ENCODE measurements around the gene KCNIP1.

The KCNIP1 gene

DNA sequence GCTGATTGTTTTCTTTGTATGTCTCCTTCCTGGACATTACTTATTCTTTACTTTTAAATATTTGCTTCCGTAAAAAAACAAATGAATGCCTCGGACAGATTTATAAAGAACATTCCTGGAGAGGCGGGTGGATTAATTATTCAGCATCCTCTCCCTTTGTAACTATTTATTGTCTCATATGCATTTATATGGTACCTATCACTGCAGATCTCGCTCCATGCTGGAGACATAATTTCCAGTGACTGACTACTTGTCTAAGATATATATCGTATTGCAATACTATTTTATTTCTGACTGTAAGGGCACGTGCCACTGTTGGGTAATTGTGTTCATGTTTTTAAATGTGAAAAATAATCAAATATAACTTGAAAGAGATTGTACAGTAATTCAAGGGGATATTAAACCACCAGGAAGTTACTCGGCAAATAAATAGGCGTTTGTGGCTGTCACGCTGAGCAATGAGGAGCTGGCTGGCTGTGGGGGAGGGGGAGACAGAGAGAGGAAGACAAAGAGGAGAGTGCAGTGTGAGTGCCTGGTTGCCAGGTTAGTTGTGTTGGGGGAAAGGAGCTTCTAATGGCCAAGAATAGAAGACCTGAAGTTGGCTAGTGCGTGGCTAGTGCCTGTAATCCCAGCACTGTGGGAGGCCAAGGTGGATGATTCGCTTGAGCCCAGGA is 147.9 kb downstream of the KCNIP1 start:
- DNase-seq, result no peak

DNA sequence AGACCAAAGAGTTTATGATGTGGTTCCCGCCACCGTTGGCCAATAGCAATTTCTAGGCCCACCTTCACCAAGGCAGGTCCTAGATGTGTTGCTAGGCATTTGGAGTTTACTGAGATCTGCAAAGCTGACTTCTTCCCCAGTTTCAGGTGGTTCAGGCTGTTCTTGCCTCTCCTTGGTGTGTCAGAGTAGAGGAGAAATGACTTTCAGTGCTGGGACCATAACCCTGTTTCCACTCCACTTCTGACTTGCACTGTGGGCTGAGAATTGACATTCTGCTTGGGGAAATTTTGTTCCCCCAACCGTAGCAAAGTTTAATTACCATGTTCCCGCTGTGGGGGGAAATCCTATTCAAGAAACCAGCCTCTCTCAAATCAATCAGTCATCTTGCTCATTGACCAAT is 151.7 kb downstream of the KCNIP1 start:
- no peak for DNase-seq

DNA sequence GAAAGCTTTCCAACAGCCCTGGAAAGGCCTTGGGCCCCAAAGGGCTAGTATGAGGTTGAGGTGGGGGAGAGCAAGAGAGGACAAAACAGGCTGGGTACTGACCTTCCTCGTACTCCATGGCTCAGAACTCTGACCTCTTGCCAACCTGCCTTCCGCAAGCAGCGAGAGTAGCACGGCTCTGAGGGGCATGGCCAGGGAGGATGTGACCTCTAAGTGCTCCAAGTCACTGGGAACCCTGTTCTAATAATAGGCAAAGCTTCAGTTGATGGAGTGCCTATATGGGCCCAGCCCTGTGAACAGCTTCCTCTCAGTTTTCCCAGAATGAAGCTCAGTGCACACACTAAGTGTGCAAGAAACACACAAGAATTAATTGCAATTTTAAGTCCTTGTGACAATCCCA is 152.1 kb downstream of the KCNIP1 start:
- DNase-seq, result no peak

DNA sequence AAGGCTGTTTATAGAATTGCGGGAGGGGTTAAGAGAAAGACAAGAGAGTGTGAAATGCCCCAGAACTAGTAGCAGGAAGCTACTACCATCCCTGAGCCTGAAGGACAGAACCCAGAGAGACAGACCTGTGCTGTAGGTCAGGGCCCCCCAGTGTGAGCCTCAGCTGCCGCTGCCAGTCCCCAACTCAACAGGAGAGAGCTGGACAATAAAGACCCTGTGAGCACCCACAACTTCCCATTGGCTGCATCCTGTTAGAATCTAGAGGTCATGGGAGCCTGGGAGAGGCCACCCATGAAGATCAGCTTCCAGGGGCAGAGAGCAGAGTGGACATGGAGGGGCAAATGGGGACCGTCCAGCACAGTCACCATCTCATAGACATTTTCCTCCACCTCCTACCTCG is 152.5 kb downstream of the KCNIP1 start:
- DNase-seq, result no peak

DNA sequence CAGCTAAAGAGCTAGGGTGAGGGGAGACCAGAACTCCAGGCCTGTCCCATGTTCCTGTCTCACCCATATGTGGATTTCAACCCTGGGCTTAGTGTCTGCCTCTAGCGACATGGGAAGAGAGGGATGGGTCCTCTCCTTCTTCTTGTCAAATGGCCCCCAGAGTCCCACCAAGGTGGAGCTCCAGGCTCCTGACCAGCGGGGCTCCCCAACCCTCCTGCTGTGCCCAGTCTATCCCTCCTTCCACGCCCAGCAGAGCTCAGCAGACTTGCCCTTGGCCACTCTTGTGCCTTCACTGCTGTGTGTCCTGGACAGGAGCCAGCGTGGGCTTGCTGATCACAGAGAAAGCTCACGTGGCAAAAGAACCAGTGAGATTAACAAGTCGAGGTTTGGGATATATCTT is 156.7 kb downstream of the KCNIP1 start:
- DNase-seq, result no peak

DNA sequence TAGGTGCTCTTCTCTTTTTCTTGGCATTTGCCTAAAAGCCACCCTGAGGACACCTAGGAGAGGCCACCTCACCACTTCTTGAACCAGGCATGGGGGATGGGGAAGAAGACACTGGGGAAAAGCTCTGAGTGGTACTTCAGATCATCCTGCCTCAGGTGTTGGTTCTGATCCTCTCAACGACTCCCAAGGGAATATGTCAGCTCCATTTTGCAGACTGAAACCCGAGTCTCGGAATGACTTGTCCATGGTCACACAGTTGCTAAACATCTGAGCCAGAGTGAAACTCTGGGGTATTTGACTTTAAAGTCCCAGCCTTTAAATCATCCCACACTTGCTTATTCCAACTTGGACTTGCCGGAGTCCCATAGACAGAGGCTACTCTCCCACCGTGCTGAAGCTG is 159.1 kb downstream of the KCNIP1 start:
- no peak for DNase-seq

DNA sequence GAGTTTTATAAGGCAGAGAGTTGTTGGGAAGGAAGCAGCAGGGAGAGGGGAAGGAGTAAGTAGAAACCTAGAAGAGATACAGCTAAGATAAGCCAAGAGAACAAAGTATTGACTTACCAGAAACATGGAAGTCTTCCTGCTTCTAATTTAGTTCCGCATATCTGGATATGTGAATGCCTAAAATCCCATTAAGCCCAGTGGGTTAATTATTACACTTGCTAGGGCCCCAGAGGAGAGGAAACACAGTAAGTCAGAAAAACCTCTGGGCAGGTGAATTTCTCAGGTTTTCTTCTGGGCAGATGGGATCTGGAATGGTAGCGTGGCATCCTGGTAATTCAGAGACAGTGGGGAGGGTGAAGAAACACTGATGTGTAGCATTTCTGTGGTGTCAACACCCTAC is 175.0 kb downstream of the KCNIP1 start:
- no peak for DNase-seq

DNA sequence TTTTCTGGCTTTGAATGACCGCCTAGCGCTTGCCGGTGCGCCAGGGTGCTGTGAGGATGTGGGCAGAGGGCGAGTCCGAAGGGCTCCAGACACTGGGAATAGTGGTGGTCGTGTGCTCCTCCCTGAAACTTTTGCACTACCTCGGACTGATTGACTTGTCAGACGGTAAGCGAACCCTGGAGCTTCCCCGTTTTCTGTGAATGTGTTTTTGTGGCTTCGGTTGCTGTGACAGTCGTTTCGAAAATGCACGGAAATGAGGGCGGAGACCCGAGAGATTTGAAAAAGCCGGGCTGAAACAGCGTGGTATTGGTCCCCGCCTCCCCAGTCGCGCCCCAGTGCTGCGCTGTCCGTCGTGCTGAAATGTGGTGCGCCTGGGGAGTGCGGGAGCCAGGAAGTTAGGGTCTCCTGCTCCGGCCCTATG is 177.2 kb downstream of the KCNIP1 start:
- no peak for DNase-seq

DNA sequence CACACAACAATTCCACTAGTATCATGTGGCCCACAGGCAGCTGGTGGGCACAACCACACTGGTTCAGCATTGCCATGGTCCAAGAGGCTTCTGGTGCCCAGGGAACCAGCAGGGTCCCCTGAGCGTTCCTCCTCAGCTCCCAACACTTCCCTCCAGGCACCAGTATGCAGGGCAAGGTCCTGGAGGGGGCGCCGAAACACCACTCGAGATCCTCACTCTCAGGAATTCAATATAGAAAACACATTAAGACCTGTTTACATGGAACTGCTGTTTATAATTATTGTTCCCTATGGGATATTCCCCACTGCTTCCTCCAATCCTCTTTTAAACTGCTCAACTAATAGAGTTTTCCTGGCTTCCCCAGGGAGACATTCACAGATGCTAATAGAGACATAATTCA is 187.8 kb downstream of the KCNIP1 start:
- DNase-seq, result no peak

DNA sequence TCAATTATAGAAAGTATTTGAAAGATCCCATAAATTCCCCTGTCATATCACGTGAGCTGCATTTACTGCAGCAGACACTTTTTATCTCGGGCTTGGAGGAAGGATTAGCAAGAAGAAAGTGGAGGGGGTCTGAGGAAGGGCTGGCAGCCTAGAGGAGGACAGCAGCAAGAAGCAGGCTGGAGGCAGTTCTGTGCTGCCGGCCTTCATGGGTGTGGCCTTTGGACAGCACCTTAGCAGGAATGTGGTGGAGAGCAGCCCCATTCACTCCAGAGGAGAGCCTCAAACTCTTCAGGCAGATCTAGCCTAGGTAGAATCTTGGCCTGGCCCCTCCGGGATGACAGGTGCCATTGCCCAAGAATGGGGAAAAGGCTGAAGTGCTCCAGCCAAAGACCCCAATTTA is 189.9 kb downstream of the KCNIP1 start:
- no peak for DNase-seq

DNA sequence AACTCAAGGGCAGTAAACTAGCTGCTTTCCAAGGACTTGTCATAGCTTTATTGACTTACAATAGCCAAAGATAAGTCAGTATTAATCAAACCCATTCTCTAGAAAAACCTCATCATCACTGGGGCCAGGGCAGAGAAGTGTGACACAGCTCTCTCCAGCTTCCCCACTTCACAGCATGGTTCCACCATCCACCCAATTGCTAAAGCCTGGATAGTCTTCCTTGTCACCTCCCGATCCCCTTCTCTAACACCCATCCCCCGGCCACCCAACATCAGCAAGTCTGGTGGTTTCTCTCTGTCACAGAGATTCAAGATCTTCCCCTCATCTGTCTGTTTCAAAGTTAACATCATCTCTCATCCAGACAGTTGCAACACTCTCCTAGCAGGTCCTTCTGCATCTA is 191.1 kb downstream of the KCNIP1 start:
- DNase-seq, result no peak

DNA sequence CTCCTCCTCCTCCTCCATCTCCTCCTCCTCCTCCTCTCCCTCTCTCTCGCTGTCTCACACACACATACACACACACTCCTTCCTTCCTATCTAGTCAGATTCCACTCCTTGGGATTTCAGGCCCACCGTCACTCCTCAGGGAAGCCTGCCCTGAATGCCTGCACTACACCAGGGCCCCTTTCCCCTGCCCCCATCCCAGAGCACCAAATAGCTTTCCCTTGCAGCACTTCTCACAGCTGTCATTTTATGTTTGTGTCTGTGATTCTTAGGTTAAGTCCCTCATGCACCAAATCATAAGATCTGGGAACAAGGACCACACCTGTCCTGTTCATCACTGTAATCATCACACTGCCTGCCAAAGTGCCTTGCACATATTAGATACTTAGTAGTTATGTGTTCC is 193.2 kb downstream of the KCNIP1 start:
- DNase-seq, result no peak

DNA sequence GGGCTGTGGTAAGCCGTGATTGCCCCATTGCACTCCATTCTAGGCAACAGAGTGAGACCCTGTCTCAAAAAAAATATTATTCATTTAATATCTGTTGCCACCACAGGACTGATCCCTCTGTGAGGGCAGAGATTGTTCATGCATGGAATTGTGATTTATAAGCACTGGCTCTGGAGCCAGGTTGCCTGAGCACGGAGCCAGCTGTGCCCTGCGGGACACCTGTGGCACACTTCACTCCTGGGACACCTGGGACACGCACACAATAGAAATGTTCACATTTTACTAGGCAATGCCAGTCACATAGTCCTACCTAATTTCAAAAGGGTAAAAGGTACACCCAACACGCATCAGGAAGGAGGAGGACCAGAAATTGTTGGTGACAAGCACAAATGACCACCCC is 196.7 kb downstream of the KCNIP1 start:
- no peak for DNase-seq

DNA sequence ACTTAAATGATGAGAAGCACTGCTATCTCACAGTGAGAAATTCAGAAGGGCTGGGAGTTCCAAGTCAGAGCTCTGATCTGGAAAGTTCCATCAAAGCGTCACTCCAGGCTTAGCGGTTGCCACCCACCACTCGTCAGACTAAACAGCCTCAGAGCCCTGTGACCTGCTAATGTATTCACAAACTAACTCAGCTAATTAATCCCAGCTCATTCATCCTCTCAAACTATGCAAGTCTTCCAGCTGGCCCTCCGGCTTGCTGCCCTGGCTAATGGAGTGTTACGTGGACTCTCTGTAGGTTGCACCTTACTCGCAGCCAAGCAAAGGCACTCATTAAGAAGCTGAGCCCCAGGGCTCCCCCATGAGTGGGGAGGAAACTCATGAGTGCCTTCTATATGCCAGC is 197.5 kb downstream of the KCNIP1 start:
- no peak for DNase-seq

DNA sequence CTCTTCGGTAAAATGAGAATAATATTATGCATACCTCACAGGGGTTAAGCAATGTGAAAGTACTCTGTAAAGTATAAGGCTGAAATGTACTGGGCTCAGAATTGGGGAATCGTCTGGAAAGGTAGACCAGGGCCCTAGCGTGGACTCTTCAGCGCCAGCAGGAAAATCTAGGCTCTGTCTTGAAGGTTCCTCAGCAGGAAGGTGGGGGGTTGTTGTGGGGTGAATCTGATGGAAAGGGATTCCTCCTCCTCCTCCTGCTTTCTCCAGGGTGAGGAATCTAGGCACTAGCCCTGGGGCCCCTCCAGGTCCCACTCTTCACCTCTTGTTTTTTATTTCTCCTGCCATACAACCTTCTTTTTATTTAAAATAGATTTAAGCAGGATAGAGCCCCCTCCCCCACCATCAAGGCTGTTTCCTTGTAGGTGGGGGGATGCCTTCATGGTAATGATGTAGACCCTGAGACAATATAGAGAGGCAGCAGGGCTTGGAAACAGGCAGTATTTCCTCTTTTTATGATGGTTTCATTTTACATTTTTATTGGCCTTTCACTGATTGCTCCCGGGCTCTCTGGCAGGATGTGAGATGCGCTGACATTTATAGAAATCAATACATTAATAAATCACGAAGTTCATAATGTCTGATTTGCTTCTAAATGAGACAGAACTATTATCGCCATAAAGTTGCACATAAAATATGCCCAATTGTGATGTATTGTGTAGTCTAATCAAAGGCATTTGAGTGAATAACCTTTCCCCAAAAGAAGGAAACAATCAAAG is 200.8 kb downstream of the KCNIP1 start:
- no peak for DNase-seq

DNA sequence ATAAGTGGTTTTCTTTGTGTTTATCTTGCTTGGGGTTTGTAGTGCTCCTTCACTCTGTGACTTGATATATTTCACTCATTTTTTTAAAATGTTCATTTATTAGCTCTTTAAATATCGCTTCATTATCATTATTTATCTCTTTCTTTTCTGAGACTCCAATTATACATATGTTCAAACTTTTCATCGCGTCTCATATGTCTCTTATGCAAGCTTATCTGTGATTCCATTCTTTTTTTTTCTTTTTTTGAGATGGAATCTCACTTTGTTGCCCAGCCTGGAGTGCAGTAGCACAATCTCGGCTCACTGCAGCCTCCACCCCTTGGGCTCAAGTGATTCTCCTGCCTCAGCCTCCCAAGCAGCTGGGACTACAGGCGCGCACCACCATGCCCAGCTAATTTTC is 205.8 kb downstream of the KCNIP1 start:
- no peak for DNase-seq

DNA sequence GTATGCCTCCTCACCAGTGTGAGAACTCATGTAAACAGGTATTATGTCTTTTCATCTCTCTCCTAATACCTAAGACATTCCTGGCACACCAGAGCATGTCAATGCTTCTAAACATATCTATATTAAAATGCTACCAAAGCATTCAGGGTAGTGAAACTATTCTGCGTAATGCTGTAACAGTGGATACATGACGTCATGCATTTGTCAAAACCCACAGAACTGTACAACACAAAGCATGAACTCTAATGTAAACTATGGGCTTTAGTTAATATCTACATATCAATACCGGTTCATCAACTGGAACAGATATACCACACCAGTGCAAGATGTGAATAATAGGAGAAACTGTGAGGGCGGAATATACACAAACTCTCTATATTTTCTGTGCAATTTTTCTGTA is 207.5 kb downstream of the KCNIP1 start:
- DNase-seq, result no peak

DNA sequence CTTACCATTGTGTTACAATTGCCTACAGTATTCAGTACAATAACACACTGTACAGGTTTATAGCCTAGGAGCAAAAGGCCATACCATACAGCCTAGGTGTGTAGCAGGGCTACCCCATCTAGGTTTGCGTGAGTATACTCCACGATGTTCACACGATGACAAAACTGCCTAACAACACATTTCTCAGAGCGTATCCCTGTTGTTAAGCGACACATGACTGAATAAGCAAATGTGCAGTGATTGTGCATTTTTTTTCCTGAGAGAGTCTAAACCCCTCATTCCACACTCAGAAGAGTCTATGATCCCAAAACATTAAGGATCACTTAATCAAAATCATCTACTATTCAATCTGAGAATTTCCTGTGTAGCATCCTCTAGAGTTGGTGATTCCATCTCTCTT is 211.3 kb downstream of the KCNIP1 start:
- no peak for DNase-seq

DNA sequence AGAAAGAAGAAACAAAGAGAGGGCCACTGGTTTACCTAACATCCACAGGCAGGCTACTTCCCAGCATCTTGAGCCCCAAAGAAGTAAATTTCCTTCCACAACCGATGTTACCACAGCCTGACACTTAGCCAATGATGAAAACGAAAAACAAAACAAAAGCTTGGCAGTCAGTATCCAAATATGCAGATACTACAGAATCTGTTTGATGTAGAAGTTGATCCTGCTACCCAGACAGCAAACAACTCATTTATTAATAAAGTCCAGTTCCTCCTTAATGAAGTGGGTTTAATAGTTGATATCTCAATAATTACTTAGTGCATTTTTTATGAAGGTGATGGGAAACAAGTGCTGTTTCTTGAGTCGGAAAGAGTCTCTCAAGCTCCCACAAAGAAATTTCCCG is 212.6 kb downstream of the KCNIP1 start:
- no peak for DNase-seq

DNA sequence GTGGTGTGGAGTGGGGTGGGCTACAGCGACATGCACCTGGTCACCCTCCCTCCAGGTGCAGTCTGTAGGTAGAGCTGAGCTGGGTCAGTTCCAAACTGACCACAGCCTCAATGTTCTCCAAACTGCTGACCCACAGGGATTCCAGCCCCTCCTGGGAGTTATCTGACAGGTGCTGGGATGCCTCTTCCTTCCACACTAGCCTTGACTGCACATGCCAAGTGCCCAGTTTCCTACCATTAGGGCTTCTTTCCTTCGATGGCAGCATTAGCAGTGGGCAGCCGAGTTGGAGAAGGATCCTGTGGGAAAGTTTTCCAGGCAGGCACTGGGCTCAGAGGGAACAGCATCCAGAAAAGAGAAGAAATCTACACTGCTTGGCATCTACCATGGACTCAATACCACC is 215.7 kb downstream of the KCNIP1 start:
- DNase-seq, result no peak

DNA sequence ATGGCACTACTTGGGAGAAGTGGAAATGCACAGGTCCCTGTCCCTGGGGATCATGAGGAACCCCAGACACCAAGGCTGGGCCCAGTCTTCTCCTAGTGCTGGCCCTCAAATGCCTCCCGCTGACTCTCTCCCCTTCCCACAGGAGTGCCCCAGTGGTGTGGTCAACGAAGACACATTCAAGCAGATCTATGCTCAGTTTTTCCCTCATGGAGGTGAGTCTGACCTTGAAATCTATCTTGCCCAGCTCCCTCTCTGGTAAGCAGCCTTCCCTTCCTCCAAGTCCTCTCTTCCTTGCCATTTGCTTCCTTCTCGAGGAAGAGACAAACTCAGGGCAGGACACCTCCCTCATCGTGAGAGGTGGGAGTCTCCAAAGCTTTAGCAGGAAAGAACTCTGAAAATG is 216.4 kb downstream of the KCNIP1 start:
- no peak for DNase-seq

DNA sequence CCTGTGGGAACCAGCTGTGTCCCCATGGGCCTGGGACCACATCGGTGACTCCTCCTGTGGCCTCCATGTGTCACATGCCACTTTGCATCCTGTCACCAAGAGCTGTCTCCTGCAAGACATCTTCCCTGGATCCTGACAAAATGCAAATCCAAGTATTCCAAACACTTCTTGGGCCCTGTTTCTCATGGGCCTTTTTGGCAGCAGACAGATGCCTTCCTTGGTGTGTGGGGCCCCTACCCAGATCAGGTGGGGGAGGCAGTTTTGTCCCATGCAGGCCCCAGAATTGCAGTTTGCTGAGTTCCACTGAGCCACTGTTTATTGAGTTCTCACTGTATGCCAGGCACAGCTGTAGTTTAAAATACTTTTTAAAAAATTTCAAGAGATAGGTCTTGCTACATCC is 217.2 kb downstream of the KCNIP1 start:
- no peak for DNase-seq

DNA sequence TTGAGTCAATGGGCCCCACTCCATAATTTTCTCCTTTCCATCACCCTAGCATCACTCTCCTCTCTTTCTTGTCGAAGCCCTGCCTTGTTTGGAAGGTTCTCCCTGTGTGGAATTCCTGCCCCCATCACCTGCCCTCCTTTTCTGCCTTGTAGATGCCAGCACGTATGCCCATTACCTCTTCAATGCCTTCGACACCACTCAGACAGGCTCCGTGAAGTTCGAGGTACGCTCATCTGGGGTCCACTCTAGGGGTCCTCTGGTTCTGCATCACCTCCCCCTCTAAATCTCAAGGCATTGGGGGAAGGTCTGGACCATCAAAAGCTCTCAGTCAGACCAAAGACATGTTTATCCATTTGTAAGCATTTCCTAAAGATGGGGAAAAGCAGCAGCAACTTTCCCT is 217.9 kb downstream of the KCNIP1 start:
- DNase-seq, result no peak

DNA sequence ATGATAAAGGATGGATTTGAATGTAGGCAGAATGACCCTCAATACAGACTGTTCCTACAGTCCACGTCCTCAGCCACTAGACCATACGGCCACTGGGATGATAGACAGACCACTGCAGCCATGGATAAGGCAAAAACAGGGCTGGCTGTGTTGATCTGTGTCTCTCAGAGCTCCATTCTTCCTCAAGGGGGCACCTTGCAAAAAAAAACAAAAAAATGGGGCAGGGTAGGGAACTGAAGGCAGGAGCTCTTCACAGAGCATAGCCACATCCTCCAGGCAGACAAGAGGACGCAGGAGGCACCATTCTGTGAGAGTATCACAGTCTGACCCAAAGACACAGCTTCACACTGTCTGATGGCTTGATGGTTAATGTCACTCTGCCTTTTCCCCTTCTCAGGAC is 218.5 kb downstream of the KCNIP1 start:
- DNase-seq, result no peak

DNA sequence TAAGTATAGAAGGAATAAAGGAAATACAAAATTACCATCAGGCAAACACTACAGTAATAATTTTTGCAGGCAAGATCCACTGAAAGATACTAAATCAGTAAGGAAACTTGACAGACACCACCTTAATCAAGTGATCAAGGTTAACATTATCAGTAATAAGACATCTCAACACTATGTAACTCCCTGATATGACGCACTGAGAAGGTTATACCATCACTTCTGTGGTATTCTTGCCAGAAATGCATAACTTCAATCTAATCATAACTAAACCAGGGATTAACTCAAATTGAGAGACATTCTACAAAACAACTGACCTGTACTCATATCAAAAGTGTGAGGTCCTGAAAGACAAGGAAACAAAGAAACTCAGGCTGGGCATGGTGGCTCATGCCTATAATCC is 227.2 kb downstream of the KCNIP1 start:
- no peak for DNase-seq
